GM23338 (cell line): ENCODE measurements around the gene TRH. TPM values are rescaled to one million over a fixed set of nuclear protein-coding genes. Genes with fewer than 3 reads are reported as not detected.

Source experiments
- ATAC-seq: fragments of 200-7000 bp; cut with Tn5 transposase; 3 replicates; pipeline ENCODE4 v1.9.1; 2020
- DNase-seq: peaks from one replicate; pipeline ENCODE4 v3.0.0-alpha.2; 2015; ENCODE audit warnings: low spot score
- H2AFZ ChIP-seq: fragments of 200-600 bp; sonication (generic); 2 replicates; pipeline ENCODE4 v1.8.0; 2016; ENCODE audit warnings: antibody characterized with exemption, mild to moderate bottlenecking, moderate library complexity
- H3F3A ChIP-seq: fragments of 200-600 bp; sonication (generic); replicated peaks from 2 replicates; pipeline ENCODE4 v1.8.0; 2017; ENCODE audit warnings: antibody characterized with exemption, mixed run types, low read depth
- H3K27ac ChIP-seq: fragments of 200-600 bp; sonication (generic); 2 replicates; pipeline ENCODE4 v1.6.1; 2016; ENCODE audit warnings: low read depth
- H3K27me3 ChIP-seq: fragments of 200-600 bp; sonication (generic); 2 replicates; pipeline ENCODE4 v1.8.0; 2016; ENCODE audit warnings: mild to moderate bottlenecking, mixed run types, moderate library complexity; ENCODE audit not compliant: insufficient read depth
- H3K36me3 ChIP-seq: fragments of 200-600 bp; sonication (generic); 2 replicates; pipeline ENCODE4 v1.8.0; 2016; ENCODE audit warnings: mild to moderate bottlenecking; ENCODE audit not compliant: insufficient read depth
- H3K4me1 ChIP-seq: fragments of 200-600 bp; sonication (generic); 2 replicates; pipeline ENCODE4 v1.8.0; 2016; ENCODE audit warnings: mild to moderate bottlenecking, moderate library complexity; ENCODE audit not compliant: insufficient read depth
- H3K4me2 ChIP-seq: fragments of 200-600 bp; sonication (generic); 2 replicates; pipeline ENCODE4 v1.7.1; 2017; ENCODE audit warnings: mixed run types
- H3K4me3 ChIP-seq: fragments of 200-600 bp; sonication (generic); 2 replicates; pipeline ENCODE4 v1.6.1; 2016; ENCODE audit warnings: mixed run types
- H3K79me2 ChIP-seq: fragments of 200-600 bp; sonication (generic); replicated peaks from 2 replicates; pipeline ENCODE4 v1.8.0; 2017; ENCODE audit warnings: mild to moderate bottlenecking; ENCODE audit not compliant: insufficient read depth
- H3K9me2 ChIP-seq: fragments of 200-600 bp; sonication (generic); 2 replicates; pipeline ENCODE4 v1.8.0; 2017; ENCODE audit not compliant: insufficient read depth
- H4K20me1 ChIP-seq: fragments of 200-600 bp; sonication (generic); replicated peaks from 2 replicates; pipeline ENCODE4 v1.8.0; 2017; ENCODE audit warnings: mild to moderate bottlenecking; ENCODE audit not compliant: insufficient read depth
- H3K27ac Mint-ChIP-seq: 2 replicates; pipeline ENCODE4 v1.8.0; 2020; ENCODE audit warnings: inconsistent platforms, mild to moderate bottlenecking, moderate library complexity, mixed read lengths
- H3K27me3 Mint-ChIP-seq: 3 replicates; pipeline ENCODE4 v1.8.0; 2022; ENCODE audit warnings: low read depth, mild to moderate bottlenecking, moderate library complexity, mixed read lengths, inconsistent platforms; ENCODE audit not compliant: insufficient read depth, poor library complexity
- H3K36me3 Mint-ChIP-seq: 3 replicates; pipeline ENCODE4 v1.8.0; 2021; ENCODE audit warnings: low read depth, mild to moderate bottlenecking, inconsistent platforms, moderate library complexity, mixed read lengths
- H3K4me1 Mint-ChIP-seq: 3 replicates; pipeline ENCODE4 v1.8.0; 2020; ENCODE audit warnings: mild to moderate bottlenecking, inconsistent platforms, mixed read lengths
- H3K4me3 Mint-ChIP-seq: 3 replicates; pipeline ENCODE4 v1.8.0; 2021; ENCODE audit warnings: moderate library complexity, mild to moderate bottlenecking, inconsistent platforms, mixed read lengths
- H3K9me3 Mint-ChIP-seq: 3 replicates; pipeline ENCODE4 v1.8.0; 2020; ENCODE audit warnings: moderate library complexity, mild to moderate bottlenecking, inconsistent platforms, mixed read lengths
- CREB1 ChIP-seq: fragments of 250-450 bp; sonication (Bioruptor Pico); IDR thresholded peaks from 2 replicates; pipeline ENCODE4 v1.5.0; 2020; ENCODE audit warnings: low read depth, mild to moderate bottlenecking, moderate library complexity
- EZH2 ChIP-seq: fragments of 200-600 bp; sonication (generic); IDR thresholded peaks from one replicate; pipeline ENCODE4 v1.8.0; 2017; ENCODE audit warnings: antibody characterized with exemption, mild to moderate bottlenecking, low read depth; ENCODE audit not compliant: unreplicated experiment
- EZH2phosphoT487 ChIP-seq: fragments of 200-600 bp; sonication (generic); IDR thresholded peaks from one replicate; pipeline ENCODE4 v1.8.1; 2018; ENCODE audit warnings: antibody characterized with exemption; ENCODE audit not compliant: unreplicated experiment
- NANOG ChIP-seq: IDR thresholded peaks from 2 replicates; pipeline ENCODE4 v1.6.1; 2016; ENCODE audit warnings: antibody characterized with exemption, borderline replicate concordance
- ZNF114 ChIP-seq: fragments of 250-450 bp; sonication (Bioruptor Pico); IDR thresholded peaks from 2 replicates; pipeline ENCODE4 v1.5.0; 2020; ENCODE audit warnings: mild to moderate bottlenecking, moderate library complexity
- polyA plus RNA-seq: library from polyadenylated mRNA; unstranded; fragments of >200 nt; fragmentation: Nextera tagmentation; extraction: Ambion mirVana; gene quantifications from 2 replicates; pipeline ENCODE4 v1.2.1, GENCODE V29; 2016
- total RNA-seq: library from RNA; depleted of rRNA; stranded (reverse); fragments of >200 nt; shearing (Covaris generic); gene quantifications from 2 replicates; pipeline ENCODE4 v1.2.3, GENCODE V29; 2014
- TF ChIP-seq, protein P1 (sequence below): fragments of 250-450 bp; sonication (Bioruptor Pico); IDR thresholded peaks from 2 replicates; pipeline ENCODE4 v1.5.0; 2020; ENCODE audit warnings: mild to moderate bottlenecking, moderate library complexity

TRH gene
- total and polyA plus RNA-seq, 2 experiments from 2014 or later = 0.28 TPM; not detected in 1

DNA sequence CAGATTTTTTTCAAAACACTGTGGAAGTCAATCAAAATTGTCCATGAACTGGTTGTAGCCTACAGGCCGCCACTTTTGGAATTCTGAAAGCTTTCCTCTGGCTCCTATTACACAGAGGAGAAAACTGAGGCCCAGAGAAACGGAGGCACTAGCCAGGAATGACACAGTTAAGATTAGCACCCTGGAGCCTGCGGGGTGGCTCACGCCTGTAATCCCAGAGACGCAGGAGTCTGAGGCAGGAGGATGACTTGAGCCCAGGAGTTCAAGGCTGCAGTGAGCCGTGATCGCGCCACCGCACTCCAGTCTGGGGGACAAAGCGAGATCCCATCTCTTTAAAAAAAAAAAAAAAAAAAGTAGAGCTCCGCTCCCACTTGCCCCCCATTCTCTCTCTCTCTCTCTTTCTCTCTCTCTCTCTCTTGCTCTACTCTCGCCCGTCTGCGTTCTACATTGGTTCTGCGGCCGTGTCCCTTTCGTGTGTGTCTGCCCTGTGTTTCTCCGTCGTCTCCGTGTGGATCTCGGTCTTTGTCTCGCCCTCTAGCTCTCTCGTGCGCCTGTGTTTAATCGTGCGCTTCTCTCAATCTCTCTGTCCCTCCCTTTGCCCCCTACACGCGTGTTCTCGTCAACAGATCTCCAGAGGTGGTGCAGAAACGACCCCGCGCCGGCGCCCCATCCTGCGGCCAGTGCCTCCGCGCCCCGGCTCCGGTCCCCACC lies 512 bp upstream of the TRH start:
- ATAC-seq = no peak

DNA sequence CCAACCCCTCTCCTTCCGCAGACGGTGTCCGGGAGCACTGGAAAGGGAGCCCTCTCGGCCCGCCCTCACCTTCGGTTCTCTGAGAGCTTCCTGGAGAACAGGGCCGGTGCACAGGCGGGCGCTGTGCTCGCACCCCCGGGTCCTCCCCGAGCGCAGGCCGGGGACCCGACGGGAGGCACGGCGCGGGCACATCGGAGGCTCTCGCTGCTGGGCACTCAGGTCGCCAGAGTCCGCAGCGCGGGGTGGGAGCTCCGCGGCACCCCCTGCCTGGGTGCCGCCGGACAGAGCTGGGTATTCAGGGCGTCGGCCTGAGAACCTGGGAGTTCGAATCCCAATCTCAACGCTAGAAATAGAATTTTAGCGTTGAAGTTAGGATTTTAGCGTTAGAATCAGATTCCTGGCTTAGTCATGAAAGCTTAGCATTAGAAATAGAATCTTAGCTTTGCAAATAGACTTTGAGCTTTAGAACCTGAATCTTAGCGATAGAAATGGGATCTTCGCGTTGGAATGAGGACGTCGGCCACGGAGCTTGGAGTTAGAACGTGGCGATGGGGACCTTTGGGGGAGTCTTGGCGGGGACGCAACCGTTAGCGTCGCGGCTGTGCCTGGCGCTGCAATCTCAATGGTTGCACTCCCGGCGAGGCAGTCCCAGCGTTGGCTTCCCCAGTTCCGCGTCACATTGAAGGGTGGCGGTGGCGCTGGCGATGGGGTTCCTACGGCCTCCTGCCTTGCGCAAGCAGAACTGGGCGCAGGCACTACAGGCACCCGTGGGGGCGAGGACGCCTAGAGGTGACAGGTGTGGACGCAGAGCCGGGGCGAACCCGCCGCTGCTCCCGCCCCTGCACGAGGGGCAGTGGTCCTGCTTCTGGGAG lies 549 bp downstream of the TRH start:
- Histone ChIP-seq H3K4me1 (peaks cover 12% of the 10 kb centered on the region), H3K27ac (no peak overlapping the region), H3K9me2 (no peaks in the 10 kb centered on the region), H3K27me3 (peaks cover 99% of the 10 kb centered on the region), H3K4me2 (peak overlapping the region; percentile 81), H3K79me2 (no peaks in the 10 kb centered on the region), H4K20me1 (peaks cover 18% of the 10 kb centered on the region), H3F3A (0 out of 2 replicates have a peak, but pooled peaks cover 4% of the 10 kb centered on the region), H2AFZ (peak overlapping the region; percentile 72), H3K36me3 (no peaks in the 10 kb centered on the region), H3K4me3 (peak overlapping the region; percentile 57)
- peak; percentile 90 for TF ChIP-seq EZH2
- no peak for TF ChIP-seq ZNF114 (CRISPR knock-in tag)
- Mint-ChIP-seq H3K27me3 (peaks cover 94% of the 10 kb centered on the region), H3K4me3 (peak overlapping the region; percentile 64), H3K27ac (no peak overlapping the region), H3K9me3 (no peaks in the 10 kb centered on the region; the same call in 2 of the 3 replicates), H3K4me1 (peaks cover 19% of the 10 kb centered on the region), H3K36me3 (no peaks in the 10 kb centered on the region)
- peak; percentile 21 for ATAC-seq
- peak; percentile 43 for DNase-seq

More for the DNA sequence above, 512 bp upstream of the TRH start:
- H3K27ac ChIP-seq = no peak overlapping the region
- 0 out of 2 replicates have a peak, but pooled peaks cover 4% of the 10 kb centered on the region for H3F3A ChIP-seq
- peak overlapping the region; percentile 81 for H3K4me2 ChIP-seq
- Mint-ChIP-seq H3K27ac (no peak overlapping the region), H3K36me3 (no peaks in the 10 kb centered on the region), H3K9me3 (no peaks in the 10 kb centered on the region; the same call in 2 of the 3 replicates), H3K4me3 (peak overlapping the region; percentile 71), H3K27me3 (peaks cover 97% of the 10 kb centered on the region), H3K4me1 (peaks cover 19% of the 10 kb centered on the region)
- no peaks in the 10 kb centered on the region for H3K79me2 ChIP-seq
- peaks cover 99% of the 10 kb centered on the region for H3K27me3 ChIP-seq
- H3K36me3 ChIP-seq = no peaks in the 10 kb centered on the region
- H3K9me2 ChIP-seq = no peaks in the 10 kb centered on the region
- peaks cover 12% of the 10 kb centered on the region for H3K4me1 ChIP-seq
- peaks cover 19% of the 10 kb centered on the region for H4K20me1 ChIP-seq
- H3K4me3 ChIP-seq = peak overlapping the region; percentile 57
- no peak overlapping the region; the same call in 1 of the 2 replicates for H2AFZ ChIP-seq
- no peak for DNase-seq
- no peak for TF ChIP-seq NANOG
- TF ChIP-seq EZH2 = peak; percentile 13

DNA sequence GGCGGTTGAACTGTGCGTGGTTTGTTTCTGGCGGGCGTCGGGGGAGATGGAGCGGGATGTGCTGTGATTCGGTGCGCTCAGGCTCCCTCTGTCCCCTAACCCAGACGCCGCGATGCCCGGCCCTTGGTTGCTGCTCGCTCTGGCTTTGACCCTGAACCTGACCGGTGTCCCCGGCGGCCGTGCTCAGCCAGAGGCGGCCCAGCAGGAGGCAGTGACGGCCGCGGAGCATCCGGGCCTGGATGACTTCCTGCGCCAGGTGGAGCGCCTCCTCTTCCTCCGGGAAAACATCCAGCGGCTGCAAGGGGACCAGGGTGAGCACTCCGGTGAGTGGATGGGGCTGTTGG lies 1.2 kb downstream of the TRH start:
- H3K9me2 ChIP-seq = no peaks in the 10 kb centered on the region
- DNase-seq (peak; percentile 74), ATAC-seq (peak; percentile 15)
- peak overlapping the region; percentile 81 for H3K4me2 ChIP-seq
- H3K79me2 ChIP-seq = no peaks in the 10 kb centered on the region
- no peak overlapping the region for H3K27ac ChIP-seq
- H3K27me3 ChIP-seq = peaks cover 99% of the 10 kb centered on the region
- no peaks in the 10 kb centered on the region for H3K36me3 ChIP-seq
- peak overlapping the region; percentile 72 for H2AFZ ChIP-seq
- Mint-ChIP-seq H3K4me3 (peak overlapping the region; percentile 64), H3K4me1 (peaks cover 17% of the 10 kb centered on the region), H3K27me3 (peaks cover 92% of the 10 kb centered on the region), H3K9me3 (no peaks in the 10 kb centered on the region; the same call in 2 of the 3 replicates), H3K36me3 (no peaks in the 10 kb centered on the region), H3K27ac (no peak overlapping the region)
- peaks cover 12% of the 10 kb centered on the region for H3K4me1 ChIP-seq
- peak overlapping the region; percentile 57 for H3K4me3 ChIP-seq
- 0 out of 2 replicates have a peak, but pooled peaks cover 4% of the 10 kb centered on the region for H3F3A ChIP-seq
- peaks cover 12% of the 10 kb centered on the region for H4K20me1 ChIP-seq
- no peak for TF ChIP-seq ZNF114 (CRISPR knock-in tag)
- no peak for TF ChIP-seq NANOG
- peak; percentile 11 for TF ChIP-seq EZH2
- no peak for TF ChIP-seq CREB1 (CRISPR knock-in tag)
- TF ChIP-seq EZH2phosphoT487 = no peak
- TF ChIP-seq, protein P1, sequence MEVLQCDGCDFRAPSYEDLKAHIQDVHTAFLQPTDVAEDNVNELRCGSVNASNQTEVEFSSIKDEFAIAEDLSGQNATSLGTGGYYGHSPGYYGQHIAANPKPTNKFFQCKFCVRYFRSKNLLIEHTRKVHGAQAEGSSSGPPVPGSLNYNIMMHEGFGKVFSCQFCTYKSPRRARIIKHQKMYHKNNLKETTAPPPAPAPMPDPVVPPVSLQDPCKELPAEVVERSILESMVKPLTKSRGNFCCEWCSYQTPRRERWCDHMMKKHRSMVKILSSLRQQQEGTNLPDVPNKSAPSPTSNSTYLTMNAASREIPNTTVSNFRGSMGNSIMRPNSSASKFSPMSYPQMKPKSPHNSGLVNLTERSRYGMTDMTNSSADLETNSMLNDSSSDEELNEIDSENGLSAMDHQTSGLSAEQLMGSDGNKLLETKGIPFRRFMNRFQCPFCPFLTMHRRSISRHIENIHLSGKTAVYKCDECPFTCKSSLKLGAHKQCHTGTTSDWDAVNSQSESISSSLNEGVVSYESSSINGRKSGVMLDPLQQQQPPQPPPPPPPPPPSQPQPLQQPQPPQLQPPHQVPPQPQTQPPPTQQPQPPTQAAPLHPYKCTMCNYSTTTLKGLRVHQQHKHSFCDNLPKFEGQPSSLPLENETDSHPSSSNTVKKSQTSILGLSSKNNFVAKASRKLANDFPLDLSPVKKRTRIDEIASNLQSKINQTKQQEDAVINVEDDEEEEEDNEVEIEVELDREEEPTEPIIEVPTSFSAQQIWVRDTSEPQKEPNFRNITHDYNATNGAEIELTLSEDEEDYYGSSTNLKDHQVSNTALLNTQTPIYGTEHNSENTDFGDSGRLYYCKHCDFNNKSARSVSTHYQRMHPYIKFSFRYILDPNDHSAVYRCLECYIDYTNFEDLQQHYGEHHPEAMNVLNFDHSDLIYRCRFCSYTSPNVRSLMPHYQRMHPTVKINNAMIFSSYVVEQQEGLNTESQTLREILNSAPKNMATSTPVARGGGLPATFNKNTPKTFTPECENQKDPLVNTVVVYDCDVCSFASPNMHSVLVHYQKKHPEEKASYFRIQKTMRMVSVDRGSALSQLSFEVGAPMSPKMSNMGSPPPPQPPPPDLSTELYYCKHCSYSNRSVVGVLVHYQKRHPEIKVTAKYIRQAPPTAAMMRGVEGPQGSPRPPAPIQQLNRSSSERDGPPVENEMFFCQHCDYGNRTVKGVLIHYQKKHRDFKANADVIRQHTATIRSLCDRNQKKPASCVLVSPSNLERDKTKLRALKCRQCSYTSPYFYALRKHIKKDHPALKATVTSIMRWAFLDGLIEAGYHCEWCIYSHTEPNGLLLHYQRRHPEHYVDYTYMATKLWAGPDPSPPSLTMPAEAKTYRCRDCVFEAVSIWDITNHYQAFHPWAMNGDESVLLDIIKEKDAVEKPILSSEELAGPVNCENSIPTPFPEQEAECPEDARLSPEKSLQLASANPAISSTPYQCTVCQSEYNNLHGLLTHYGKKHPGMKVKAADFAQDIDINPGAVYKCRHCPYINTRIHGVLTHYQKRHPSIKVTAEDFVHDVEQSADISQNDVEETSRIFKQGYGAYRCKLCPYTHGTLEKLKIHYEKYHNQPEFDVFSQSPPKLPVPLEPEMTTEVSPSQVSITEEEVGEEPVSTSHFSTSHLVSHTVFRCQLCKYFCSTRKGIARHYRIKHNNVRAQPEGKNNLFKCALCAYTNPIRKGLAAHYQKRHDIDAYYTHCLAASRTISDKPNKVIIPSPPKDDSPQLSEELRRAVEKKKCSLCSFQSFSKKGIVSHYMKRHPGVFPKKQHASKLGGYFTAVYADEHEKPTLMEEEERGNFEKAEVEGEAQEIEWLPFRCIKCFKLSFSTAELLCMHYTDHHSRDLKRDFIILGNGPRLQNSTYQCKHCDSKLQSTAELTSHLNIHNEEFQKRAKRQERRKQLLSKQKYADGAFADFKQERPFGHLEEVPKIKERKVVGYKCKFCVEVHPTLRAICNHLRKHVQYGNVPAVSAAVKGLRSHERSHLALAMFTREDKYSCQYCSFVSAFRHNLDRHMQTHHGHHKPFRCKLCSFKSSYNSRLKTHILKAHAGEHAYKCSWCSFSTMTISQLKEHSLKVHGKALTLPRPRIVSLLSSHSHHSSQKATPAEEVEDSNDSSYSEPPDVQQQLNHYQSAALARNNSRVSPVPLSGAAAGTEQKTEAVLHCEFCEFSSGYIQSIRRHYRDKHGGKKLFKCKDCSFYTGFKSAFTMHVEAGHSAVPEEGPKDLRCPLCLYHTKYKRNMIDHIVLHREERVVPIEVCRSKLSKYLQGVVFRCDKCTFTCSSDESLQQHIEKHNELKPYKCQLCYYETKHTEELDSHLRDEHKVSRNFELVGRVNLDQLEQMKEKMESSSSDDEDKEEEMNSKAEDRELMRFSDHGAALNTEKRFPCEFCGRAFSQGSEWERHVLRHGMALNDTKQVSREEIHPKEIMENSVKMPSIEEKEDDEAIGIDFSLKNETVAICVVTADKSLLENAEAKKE = no peak
